Stimulated activated naive CD8-positive, alpha-beta T cell treated with anti-CD3 and anti-CD28 coated beads, Interleukin-15, amount 100 ng/mL, for 72 hours (primary cell): ENCODE measurements around the gene RPL27A.
A peak's percentile ranks its signal among the peaks of the same experiment; 100 is the strongest.

Experiments
- ATAC-seq: fragments of 150-1000 bp; cut with Tn5 transposase; 2 replicates; pipeline ENCODE4 v1.10.0; 2021; ENCODE audit warnings: mild to moderate bottlenecking, moderate library complexity
- DNase-seq, 2 donors: peaks; one replicate each; pipeline ENCODE4 v3.0.0; 2021 to 2022
- H3K27ac Mint-ChIP-seq, 2 donors: one replicate each; pipeline ENCODE4 v1.8.0; 2022; ENCODE audit warnings: mild to moderate bottlenecking in 2 of 2, mixed read lengths in 2 of 2, moderate library complexity in 2 of 2
- H3K27me3 Mint-ChIP-seq: one replicate; pipeline ENCODE4 v1.8.0; 2022; ENCODE audit warnings: mixed read lengths
- H3K4me1 Mint-ChIP-seq: one replicate; pipeline ENCODE4 v1.8.0; 2022; ENCODE audit warnings: mild to moderate bottlenecking, mixed read lengths
- H3K4me3 Mint-ChIP-seq, 2 donors: one replicate each; pipeline ENCODE4 v1.8.0; 2022; ENCODE audit warnings: mild to moderate bottlenecking in 2 of 2, mixed read lengths in 2 of 2, moderate library complexity in 1 of 2
- H3K9me3 Mint-ChIP-seq, 2 donors: one replicate each; pipeline ENCODE4 v1.8.0; 2022; ENCODE audit warnings: mixed read lengths in 2 of 2

The RPL27A gene

DNA sequence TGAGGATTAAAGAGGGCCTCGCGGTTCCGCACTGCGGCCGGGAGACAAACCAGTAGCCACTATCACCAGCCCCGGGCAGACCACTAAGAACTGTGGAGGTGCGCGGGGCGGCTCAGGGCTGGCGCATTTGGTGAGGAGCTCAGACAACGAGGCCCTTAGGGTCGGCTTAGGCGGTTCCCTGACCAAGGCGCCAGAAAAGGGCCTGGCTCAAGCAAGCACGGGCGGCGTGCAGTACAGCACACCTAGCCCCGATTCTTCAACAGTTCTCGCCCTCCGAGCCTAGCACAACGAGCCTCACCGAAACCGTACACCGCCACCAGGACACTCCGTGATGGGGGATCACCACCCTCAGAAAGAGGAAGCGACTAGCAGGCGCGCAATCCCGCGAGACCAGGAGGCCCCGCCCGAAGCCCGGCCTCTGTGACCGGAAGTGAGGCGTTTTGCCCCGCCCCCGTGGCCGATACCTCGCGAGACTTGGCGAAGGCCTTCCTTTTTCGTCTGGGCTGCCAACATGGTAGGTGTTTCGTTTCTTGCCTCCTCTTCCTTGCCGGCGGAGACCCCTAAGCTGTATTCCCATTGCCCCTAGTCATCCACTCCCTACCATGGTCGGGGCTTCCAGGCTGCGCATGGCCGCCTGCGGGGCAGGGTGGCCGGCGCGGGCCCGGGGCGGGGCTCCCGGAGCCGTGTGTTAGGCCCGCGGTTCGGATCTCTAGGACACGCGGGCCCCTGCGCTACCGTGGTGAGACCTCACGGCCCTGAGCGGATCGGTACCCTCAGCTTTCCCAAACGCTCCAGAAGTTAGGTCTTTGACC, at the start of gene RPL27A, which contains the start of gene TRIM66:
Gene RPL27A (plus strand): TSS at position 490 of the 812 bp plus-strand sequence. CDS start 22 bp downstream, at position 512.
Gene TRIM66 (minus strand): TSS at position 363 of the 812 bp plus-strand sequence. CDS start 10,391 bp downstream, outside the sequence.
- DNase-seq (peak; percentile 98 to 99), ATAC-seq (peak; percentile 97)
- Mint-ChIP-seq H3K27me3 (no peaks in the 10 kb centered on the region), H3K4me3 (peak within 1 kb of the TSS; percentile 86 to 90), H3K4me1 (peaks cover 54% of the 10 kb centered on the region), H3K27ac (peak within 1 kb of the TSS; percentile 93 to 98), H3K9me3 (peaks cover 0 to 5% of the 10 kb centered on the region in 2 donors)

DNA sequence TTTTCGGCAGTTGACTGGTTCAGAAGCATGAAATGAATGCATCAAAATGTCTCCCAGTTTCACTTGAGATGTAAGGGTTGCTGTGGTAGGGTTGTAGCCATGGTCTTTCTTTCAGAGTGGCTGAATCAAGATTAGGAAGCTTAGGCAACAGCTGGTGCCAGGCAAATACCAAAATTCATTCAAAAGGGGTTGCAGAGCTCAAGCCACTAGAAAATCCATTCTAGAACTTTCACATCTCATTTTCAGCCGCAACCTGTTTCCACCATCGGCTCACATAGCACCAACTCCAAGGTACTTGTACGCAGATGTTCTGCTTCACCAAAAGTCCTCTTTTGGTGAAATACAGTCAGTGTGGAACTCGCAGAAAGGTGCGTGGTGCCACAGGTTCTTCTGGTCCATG, 48.1 kb upstream of the RPL27A start:
- no peak for ATAC-seq
- H3K9me3 Mint-ChIP-seq = peaks cover 4 to 8% of the 10 kb centered on the region in 2 donors
- H3K27me3 Mint-ChIP-seq = no peaks in the 10 kb centered on the region
- H3K4me1 Mint-ChIP-seq = no peaks in the 10 kb centered on the region
- DNase-seq = no peak
- no peak overlapping the region for H3K27ac Mint-ChIP-seq
- H3K4me3 Mint-ChIP-seq = no peak overlapping the region

DNA sequence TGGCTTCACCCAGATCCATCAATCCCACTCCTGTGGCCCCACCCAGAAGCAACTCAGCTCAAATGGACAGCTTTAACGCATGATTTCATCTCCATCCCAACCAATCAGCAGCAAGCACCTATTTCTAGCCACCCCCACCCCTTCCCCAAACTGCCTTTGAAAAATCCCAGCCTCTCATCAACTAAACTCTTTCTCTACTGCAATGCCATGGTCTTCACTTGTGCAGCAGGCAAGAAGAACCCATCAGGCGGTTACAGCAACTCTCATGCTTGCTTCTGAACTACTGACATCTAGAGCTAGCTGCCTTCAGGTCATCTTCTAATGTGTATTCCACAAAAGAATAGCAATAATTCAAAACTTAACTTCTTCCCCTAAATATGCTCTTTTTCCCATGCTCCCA, 46.5 kb upstream of the RPL27A start:
- peaks cover 4 to 8% of the 10 kb centered on the region in 2 donors for H3K9me3 Mint-ChIP-seq
- H3K27me3 Mint-ChIP-seq = no peaks in the 10 kb centered on the region
- peaks cover 2% of the 10 kb centered on the region for H3K4me1 Mint-ChIP-seq
- no peak overlapping the region for H3K27ac Mint-ChIP-seq
- DNase-seq = no peak
- no peak overlapping the region for H3K4me3 Mint-ChIP-seq
- ATAC-seq = no peak

DNA sequence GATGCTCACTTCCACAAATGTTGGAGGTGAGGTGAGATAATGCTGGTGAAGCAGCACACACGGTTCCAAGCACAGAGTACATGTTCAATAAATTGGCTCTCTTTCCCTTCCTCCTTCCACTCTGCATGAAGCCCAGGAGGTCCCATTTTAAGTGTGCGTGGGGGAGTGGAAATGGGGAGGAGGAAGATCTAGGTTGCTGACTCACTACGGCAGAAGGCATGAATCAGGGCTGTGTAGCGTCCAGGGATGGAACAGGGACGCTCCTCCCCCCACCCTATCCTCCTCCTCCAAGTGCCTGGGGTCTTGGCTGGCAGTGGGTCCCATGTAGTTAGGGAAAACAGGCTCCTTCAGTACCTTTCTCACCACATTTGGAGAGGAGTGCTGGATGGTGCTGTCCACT, 44.3 kb upstream of the RPL27A start:
- no peak for DNase-seq
- peaks cover 11% of the 10 kb centered on the region for H3K4me1 Mint-ChIP-seq
- ATAC-seq = no peak
- H3K27ac Mint-ChIP-seq = no peak overlapping the region
- H3K4me3 Mint-ChIP-seq = no peak overlapping the region
- no peaks in the 10 kb centered on the region for H3K27me3 Mint-ChIP-seq
- H3K9me3 Mint-ChIP-seq = peaks cover 4 to 8% of the 10 kb centered on the region in 2 donors

DNA sequence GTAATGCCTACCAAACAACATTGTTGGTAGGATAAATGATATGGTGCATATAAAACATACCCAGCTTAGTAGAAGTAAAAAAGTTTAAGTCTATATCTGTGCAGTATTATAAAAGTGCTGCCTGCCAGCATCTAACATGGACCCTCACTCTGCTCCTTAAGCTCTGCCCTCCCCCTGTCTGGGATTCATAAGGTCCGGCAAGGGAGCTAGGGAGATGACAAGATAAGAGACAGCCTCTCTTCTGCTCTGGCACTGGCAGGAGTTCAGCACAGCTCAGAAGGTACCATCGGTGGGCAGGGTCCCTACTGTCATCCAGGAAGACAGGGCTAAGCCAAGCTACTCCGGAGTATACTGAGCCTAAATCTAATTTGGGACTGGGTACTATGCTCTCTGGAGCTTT, 42.9 kb upstream of the RPL27A start:
- Mint-ChIP-seq H3K4me3 (no peak overlapping the region), H3K27me3 (no peaks in the 10 kb centered on the region), H3K4me1 (peaks cover 11% of the 10 kb centered on the region), H3K9me3 (peaks cover 4 to 8% of the 10 kb centered on the region in 2 donors), H3K27ac (no peak overlapping the region)
- no peak for ATAC-seq
- no peak for DNase-seq

DNA sequence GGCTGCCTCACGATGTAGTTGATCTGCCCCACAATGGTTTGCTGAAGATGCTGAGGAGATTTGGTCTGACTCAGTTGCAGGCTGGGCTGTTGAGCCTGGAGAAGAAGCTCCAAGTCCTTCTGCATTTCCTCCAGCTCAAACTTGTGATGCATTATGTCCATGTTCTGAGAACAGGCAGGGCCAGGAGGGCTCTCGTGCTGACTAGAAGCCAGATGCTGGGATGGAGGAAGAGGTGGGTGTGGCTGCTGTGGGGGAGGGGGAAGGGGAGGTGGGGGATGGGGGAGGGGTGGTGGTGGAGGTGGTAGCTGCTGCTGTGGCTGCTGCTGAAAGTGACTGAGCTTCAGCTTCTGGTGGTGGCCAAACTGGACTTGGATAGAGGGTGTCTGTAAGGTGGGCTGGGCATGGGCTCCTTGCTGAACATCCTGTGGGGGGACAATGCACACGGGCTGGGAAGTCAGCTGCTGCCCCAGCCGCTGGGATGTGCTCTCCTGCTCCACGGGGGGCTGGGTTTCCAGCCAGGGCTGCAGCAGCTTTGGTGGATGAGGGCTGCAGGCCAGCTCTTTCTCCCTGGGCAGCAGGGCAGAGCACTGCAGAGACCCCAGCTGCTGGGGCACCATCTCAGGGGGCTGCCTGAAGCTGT, 42.2 kb upstream of the RPL27A start:
- no peak overlapping the region for H3K27ac Mint-ChIP-seq
- no peaks in the 10 kb centered on the region for H3K27me3 Mint-ChIP-seq
- peaks cover 11% of the 10 kb centered on the region for H3K4me1 Mint-ChIP-seq
- no peak for ATAC-seq
- H3K4me3 Mint-ChIP-seq = no peak overlapping the region
- DNase-seq = no peak
- peaks cover 4 to 8% of the 10 kb centered on the region in 2 donors for H3K9me3 Mint-ChIP-seq

DNA sequence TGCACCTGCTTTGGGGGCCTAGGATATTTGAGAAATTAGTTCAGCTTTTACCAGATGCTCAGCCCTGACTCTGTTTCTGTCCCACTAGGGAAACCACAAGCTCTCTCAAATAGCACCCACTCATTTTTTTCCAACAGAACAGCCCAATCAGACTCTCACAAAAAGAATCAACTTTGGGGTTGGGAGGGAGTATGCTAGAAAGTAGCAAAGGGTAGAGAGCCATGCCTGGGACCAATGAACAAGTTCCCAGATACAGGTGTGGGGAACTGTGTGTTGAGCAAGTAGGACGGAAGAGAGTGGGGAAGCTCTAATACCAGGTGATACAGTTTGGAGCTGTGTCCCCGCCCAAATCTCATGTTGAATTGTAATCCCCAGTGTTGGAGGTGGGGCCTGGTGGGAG, 41.3 kb upstream of the RPL27A start:
- ATAC-seq = no peak

DNA sequence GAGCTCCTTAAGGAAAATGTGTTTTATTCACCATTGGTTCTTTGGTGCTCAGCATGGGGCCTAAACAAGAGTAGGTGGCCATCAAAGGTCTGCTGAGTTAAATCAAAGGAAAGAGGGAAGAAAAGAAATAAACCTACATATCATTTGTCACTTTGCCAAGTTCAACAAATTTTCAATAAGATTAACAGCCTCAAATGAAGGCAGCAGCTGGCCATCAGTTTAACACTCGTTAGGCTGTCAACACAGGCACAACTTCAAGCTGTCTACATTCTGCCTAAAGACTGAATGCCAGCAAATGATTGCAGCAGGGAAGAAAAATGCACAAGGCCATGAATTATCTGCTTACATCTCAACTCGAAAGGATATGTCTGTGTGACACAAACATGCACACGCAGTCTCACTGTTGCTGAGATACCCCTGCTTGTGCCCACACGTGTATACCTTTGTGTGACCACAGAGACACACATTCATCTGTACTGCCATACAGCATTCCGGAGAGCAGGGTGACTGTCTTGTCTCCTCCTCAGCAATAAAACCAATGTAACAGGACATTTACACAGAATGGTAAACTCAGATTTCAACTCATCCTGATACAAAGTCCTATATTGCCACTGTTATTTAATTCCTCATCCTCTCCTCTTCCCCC, 40.3 kb upstream of the RPL27A start:
- Mint-ChIP-seq H3K4me3 (no peak overlapping the region), H3K27me3 (no peaks in the 10 kb centered on the region), H3K9me3 (no peaks in the 10 kb centered on the region), H3K4me1 (peaks cover 11% of the 10 kb centered on the region), H3K27ac (no peak overlapping the region)
- DNase-seq = no peak
- ATAC-seq = no peak

More for the DNA sequence above, 41.3 kb upstream of the RPL27A start:
- DNase-seq = no peak
- Mint-ChIP-seq H3K9me3 (peaks cover 4 to 6% of the 10 kb centered on the region in 2 donors), H3K4me3 (no peak overlapping the region), H3K27me3 (no peaks in the 10 kb centered on the region), H3K27ac (no peak overlapping the region), H3K4me1 (peaks cover 11% of the 10 kb centered on the region)

DNA sequence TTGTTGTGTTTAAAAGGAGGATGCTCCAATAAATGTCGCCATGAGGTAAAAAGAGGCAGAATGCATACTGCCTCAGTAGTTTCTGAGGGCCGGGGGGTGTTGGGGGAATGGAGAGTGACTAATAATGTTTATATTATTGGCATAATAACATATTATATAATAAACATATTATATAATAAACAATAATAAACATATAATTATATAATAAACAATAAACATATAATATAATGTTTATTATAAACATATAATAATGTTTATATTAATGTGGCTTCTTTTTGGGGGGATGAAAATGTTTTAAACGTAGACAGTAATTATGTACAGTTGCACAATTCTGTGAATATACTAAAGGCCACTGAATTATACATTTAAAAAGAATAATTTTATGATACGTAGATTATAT, 35.7 kb upstream of the RPL27A start:
- Mint-ChIP-seq H3K27me3 (no peaks in the 10 kb centered on the region), H3K9me3 (no peaks in the 10 kb centered on the region), H3K27ac (no peak overlapping the region), H3K4me1 (peaks cover 2% of the 10 kb centered on the region), H3K4me3 (no peak overlapping the region)
- ATAC-seq (no peak), DNase-seq (no peak)

DNA sequence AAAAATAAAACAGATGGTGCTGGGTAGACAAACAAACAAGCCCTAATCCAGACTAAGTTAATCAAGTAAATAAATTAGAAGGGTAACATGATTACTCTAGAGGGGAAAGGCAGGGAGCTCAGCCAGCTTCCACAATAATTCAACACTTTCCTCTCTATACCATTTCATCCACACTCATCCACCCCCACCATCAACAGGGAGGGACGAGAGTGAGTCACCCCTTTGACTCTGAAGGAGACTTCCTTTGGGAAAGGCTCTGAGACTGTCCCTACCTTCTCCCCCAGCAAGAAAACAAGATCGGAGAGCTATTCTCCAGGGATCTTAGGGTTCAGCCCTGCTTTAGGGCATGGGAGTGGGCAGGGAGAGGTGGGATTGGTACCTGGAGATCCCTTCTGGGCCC, 33.2 kb upstream of the RPL27A start:
- Mint-ChIP-seq H3K9me3 (no peaks in the 10 kb centered on the region), H3K4me1 (peaks cover 3% of the 10 kb centered on the region), H3K27me3 (no peaks in the 10 kb centered on the region), H3K4me3 (no peak overlapping the region), H3K27ac (no peak overlapping the region)
- DNase-seq (no peak), ATAC-seq (no peak)

DNA sequence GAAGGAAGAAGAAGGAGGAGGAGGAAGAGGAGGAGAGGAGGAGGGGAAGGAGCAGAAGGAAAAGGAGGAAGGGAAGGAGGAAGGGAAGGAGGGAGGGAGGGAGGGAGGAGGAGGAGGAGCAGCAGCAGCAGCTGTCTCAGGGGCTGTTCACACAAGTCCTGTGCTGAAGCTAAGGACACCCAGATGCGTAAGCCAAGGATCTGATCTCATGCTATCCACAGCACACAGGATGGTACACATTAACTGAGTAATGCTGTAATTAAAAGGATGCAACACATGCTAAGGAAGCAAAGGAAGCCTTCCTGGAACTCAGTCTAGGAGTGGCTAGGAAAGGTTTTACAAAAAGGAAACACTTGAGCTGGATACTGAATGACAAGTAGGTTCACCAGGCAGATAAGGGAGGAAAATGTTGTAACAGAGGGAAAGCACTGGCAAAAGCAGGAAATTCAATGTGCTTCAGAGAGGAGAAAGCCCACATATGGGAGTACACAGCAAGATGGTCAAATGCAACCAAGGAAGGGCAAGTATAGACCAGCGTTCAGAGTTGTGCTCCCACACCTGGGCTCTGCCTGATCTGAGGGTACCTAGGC, 32.1 kb upstream of the RPL27A start:
- Mint-ChIP-seq H3K4me1 (peaks cover 6% of the 10 kb centered on the region), H3K27ac (no peak overlapping the region), H3K27me3 (no peaks in the 10 kb centered on the region), H3K4me3 (no peak overlapping the region), H3K9me3 (no peaks in the 10 kb centered on the region)
- DNase-seq = no peak
- no peak for ATAC-seq

DNA sequence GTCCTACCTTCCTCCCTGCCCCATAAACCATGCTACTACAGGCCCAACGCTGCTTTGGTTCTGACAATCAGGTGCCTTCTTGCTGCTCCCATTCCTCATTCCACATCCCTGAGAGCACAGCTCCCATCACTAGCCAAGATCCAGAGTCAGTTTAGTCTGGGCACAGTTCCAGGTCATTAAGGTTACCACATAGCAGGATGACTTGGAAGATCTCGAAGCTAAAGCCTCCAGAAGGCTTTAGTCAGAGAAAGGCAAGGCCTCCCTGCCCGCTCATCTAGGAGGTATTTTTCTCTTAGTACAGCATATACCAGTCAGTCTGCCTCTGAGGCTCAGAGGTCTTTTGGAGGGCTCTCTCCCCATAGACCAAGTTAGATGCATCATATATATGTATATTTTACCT, 30.5 kb upstream of the RPL27A start:
- no peak for ATAC-seq

DNA sequence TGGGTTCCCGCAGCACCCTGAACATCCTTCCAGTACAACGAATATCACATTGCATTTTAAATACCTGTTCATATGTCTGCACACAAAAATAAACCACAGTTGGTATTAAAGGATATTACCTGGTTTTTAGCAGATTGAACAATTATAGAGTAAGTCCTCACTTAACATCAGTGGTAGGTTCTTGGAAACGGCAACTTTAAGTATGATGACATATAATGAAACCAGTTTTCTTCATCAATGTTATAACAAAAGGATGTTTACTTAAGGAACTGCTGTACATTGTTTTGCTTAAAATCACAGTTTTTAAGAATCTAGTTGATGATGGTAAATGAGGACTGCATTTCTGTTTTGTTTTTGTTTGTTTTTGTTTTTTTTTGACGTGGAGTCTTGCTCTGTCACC, 28.1 kb upstream of the RPL27A start:
- no peaks in the 10 kb centered on the region for H3K9me3 Mint-ChIP-seq
- no peaks in the 10 kb centered on the region for H3K27me3 Mint-ChIP-seq
- ATAC-seq = no peak
- peak overlapping the region in 1 of 2 donors; percentile 81 for H3K27ac Mint-ChIP-seq
- H3K4me1 Mint-ChIP-seq = peaks cover 6% of the 10 kb centered on the region
- H3K4me3 Mint-ChIP-seq = no peak overlapping the region
- no peak for DNase-seq

More for the DNA sequence above, 30.5 kb upstream of the RPL27A start:
- no peak for DNase-seq
- no peaks in the 10 kb centered on the region for H3K9me3 Mint-ChIP-seq
- H3K4me1 Mint-ChIP-seq = peaks cover 6% of the 10 kb centered on the region
- no peaks in the 10 kb centered on the region for H3K27me3 Mint-ChIP-seq
- H3K4me3 Mint-ChIP-seq = no peak overlapping the region
- H3K27ac Mint-ChIP-seq = no peak overlapping the region

DNA sequence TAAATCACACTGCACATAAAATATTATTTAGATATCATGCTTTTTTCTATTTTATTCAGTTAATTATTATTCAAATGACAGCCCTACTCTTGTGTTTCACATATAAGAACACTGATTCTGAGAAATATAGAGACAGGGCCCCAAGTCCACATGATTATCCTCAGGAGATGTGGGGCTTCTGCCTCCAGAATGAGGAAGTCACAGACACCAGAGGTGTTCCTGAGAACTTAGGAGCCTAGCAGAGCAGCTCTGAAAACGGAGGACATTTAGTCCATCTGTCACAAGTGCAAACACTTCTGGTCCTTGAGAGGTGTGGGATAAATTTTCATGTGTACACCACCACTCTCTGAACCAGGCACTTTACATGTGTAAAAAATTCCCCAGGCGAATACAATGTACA, 26.3 kb upstream of the RPL27A start:
- ATAC-seq (no peak), DNase-seq (no peak)
- no peak overlapping the region for H3K4me3 Mint-ChIP-seq
- no peaks in the 10 kb centered on the region for H3K27me3 Mint-ChIP-seq
- H3K4me1 Mint-ChIP-seq = peaks cover 6% of the 10 kb centered on the region
- H3K27ac Mint-ChIP-seq = peak overlapping the region; percentile 54 to 88
- H3K9me3 Mint-ChIP-seq = no peaks in the 10 kb centered on the region

DNA sequence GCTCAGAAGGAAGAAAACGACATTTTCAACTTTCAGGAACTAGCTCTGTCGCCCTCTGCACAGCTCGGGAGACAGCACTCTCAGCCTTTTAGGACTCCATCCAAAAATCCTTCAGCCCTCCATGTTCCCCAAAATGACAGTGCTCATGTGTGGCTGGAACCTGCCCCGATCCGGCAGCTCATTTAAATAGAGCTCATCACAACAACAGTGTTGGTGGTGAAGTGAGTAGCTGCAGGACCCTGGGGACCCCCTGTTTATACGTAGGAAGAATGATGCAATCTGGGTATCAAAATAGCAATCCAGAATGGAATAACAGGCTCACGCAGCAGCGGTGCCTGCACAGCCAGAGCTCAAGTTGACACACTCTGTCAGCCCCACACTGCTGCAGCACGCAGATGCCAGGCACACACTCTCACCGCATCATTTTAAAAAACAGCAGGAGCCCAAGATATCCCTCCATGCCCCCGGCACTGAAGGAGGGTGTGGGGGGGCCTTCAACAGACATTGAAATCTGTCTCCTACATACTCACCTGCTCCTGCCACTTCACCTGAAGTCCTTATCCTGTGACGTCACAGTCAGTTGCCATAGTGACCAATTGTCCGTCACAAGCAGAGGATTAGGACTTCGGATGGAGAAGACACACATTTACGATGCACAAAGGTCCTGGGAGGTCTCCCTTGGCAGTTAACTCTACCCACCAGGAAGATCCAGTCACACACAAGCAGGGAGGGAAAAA, 24.1 kb upstream of the RPL27A start:
- Mint-ChIP-seq H3K9me3 (no peaks in the 10 kb centered on the region), H3K4me3 (no peak overlapping the region), H3K27me3 (no peaks in the 10 kb centered on the region), H3K27ac (peak overlapping the region in 1 of 2 donors; percentile 79), H3K4me1 (peaks cover 6% of the 10 kb centered on the region)
- ATAC-seq (no peak), DNase-seq (no peak)
